Parathyroid adenoma (tissue), 2 donors: ENCODE results near the gene TOGARAM1.

Source experiments
- H2AFZ ChIP-seq: fragments of 300-600 bp; sonication (generic); one replicate; pipeline ENCODE4 v1.7.0; 2017; ENCODE audit warnings: antibody characterized with exemption, mild to moderate bottlenecking
- H3K27ac ChIP-seq: fragments of 300-600 bp; sonication (generic); one replicate; pipeline ENCODE4 v1.7.0; 2017
- H3K27me3 ChIP-seq: fragments of 300-600 bp; sonication (generic); one replicate; pipeline ENCODE4 v1.7.0; 2017; ENCODE audit warnings: low read length; ENCODE audit not compliant: control insufficient read depth, insufficient read depth
- H3K36me3 ChIP-seq: fragments of 300-600 bp; sonication (generic); one replicate; pipeline ENCODE4 v1.7.0; 2017; ENCODE audit warnings: low read length; ENCODE audit not compliant: control insufficient read depth, insufficient read depth
- H3K4me1 ChIP-seq: fragments of 300-600 bp; sonication (generic); one replicate; pipeline ENCODE4 v1.7.0; 2017; ENCODE audit warnings: control low read depth
- H3K4me2 ChIP-seq: fragments of 300-600 bp; sonication (generic); one replicate; pipeline ENCODE4 v1.7.0; 2017; ENCODE audit warnings: low read length
- H3K4me3 ChIP-seq: fragments of 300-600 bp; sonication (generic); one replicate; pipeline ENCODE4 v1.7.0; 2017; ENCODE audit warnings: low read depth, low read length
- H3K79me2 ChIP-seq: fragments of 300-600 bp; sonication (generic); one replicate; pipeline ENCODE4 v1.7.0; 2017; ENCODE audit warnings: control low read depth
- H3K9ac ChIP-seq: fragments of 300-600 bp; sonication (generic); one replicate; pipeline ENCODE4 v1.7.0; 2017; ENCODE audit warnings: mild to moderate bottlenecking
- H3K9me3 ChIP-seq: fragments of 300-600 bp; sonication (generic); one replicate; pipeline ENCODE4 v1.7.0; 2017; ENCODE audit warnings: low read length; ENCODE audit not compliant: control insufficient read depth
- TF ChIP-seq, protein P1 (sequence below): fragments of 300-600 bp; sonication (generic); IDR thresholded peaks from one replicate; pipeline ENCODE4 v1.7.0; 2017; ENCODE audit warnings: antibody characterized with exemption, mild to moderate bottlenecking
- donor health status: primary hyperparathyroidism.

Gene TOGARAM1

GRCh38 chr14:44979740-44980356, 17.9 kb downstream of the TOGARAM1 start:
- Histone ChIP-seq H3K27ac (no peak overlapping the region), H3K79me2 (peaks cover 33% of the 10 kb centered on the region), H3K9ac (no peak overlapping the region), H3K4me3 (no peak overlapping the region), H3K4me1 (peaks cover 9% of the 10 kb centered on the region), H3K4me2 (no peak overlapping the region), H3K36me3 (no peaks in the 10 kb centered on the region), H2AFZ (no peak overlapping the region), H3K9me3 (no peaks in the 10 kb centered on the region), H3K27me3 (no peaks in the 10 kb centered on the region)
- TF ChIP-seq, protein P1, sequence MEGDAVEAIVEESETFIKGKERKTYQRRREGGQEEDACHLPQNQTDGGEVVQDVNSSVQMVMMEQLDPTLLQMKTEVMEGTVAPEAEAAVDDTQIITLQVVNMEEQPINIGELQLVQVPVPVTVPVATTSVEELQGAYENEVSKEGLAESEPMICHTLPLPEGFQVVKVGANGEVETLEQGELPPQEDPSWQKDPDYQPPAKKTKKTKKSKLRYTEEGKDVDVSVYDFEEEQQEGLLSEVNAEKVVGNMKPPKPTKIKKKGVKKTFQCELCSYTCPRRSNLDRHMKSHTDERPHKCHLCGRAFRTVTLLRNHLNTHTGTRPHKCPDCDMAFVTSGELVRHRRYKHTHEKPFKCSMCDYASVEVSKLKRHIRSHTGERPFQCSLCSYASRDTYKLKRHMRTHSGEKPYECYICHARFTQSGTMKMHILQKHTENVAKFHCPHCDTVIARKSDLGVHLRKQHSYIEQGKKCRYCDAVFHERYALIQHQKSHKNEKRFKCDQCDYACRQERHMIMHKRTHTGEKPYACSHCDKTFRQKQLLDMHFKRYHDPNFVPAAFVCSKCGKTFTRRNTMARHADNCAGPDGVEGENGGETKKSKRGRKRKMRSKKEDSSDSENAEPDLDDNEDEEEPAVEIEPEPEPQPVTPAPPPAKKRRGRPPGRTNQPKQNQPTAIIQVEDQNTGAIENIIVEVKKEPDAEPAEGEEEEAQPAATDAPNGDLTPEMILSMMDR = no peak

DNA sequence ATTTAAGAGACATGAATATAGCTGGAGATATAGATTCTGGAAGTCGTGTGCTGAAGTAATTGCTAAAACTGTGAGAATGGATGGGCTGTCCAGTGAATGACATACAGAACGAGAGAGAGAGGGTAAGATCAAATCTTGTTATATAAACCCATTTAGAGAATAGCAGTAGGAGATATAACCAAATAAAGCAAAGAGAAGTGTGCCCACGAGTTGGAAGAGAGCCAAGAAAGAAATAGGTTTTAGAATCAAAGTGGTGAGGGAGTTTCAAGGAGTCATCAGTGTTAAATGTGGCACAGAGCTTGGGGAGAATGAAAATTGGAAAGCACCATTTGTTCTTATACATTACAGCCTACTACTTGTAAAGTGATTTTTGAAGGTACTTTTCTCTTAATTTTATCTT, 19.2 kb downstream of the TOGARAM1 start:
- H3K79me2 ChIP-seq = peaks cover 34% of the 10 kb centered on the region
- no peaks in the 10 kb centered on the region for H3K9me3 ChIP-seq
- H3K4me2 ChIP-seq = no peak overlapping the region
- no peaks in the 10 kb centered on the region for H3K36me3 ChIP-seq
- H3K27me3 ChIP-seq = no peaks in the 10 kb centered on the region
- no peak overlapping the region for H3K9ac ChIP-seq
- no peak overlapping the region for H2AFZ ChIP-seq
- no peak overlapping the region for H3K4me3 ChIP-seq
- peaks cover 9% of the 10 kb centered on the region for H3K4me1 ChIP-seq
- no peak overlapping the region for H3K27ac ChIP-seq
- TF ChIP-seq, protein P1 = no peak

GRCh38 chr14:44982594-44982993, 20.6 kb downstream of the TOGARAM1 start:
- Histone ChIP-seq H3K9me3 (no peaks in the 10 kb centered on the region), H3K36me3 (no peaks in the 10 kb centered on the region), H3K4me2 (no peak overlapping the region), H3K27ac (no peak overlapping the region), H3K9ac (no peak overlapping the region), H3K4me3 (no peak overlapping the region), H2AFZ (no peak overlapping the region), H3K4me1 (peaks cover 9% of the 10 kb centered on the region), H3K79me2 (peaks cover 35% of the 10 kb centered on the region), H3K27me3 (no peaks in the 10 kb centered on the region)
- TF ChIP-seq, protein P1 = no peak

GRCh38 chr14:44988694-44989093, 26.7 kb downstream of the TOGARAM1 start:
- TF ChIP-seq, protein P1 = no peak
- no peak overlapping the region for H2AFZ ChIP-seq
- no peak overlapping the region for H3K4me2 ChIP-seq
- no peak overlapping the region for H3K27ac ChIP-seq
- H3K79me2 ChIP-seq = peaks cover 17% of the 10 kb centered on the region
- no peaks in the 10 kb centered on the region for H3K27me3 ChIP-seq
- H3K9ac ChIP-seq = no peak overlapping the region
- H3K4me3 ChIP-seq = no peak overlapping the region
- H3K9me3 ChIP-seq = no peaks in the 10 kb centered on the region
- H3K36me3 ChIP-seq = no peaks in the 10 kb centered on the region
- no peaks in the 10 kb centered on the region for H3K4me1 ChIP-seq
